ENCODE results near the gene MAMLD1.

Gene MAMLD1

DNA sequence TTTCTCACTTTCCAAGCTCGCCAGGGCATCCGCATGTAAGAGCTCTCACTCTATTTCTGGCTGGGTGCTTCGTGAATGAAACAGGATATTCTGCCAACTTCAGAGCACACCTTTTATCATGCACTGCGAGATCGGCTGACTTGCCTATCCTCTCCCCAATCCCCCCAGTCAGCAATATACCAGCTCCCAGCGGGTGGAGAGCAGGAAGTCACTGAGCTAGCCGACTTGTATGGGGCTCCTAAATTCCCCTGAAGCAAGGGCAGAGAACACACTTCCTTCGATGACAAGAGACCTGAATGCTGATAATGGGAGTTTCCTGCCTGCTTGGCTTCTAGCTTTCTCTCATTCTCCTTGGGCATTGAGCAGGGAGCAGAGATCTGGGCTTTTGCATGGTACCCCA lies 33.8 kb upstream of the MAMLD1 start:
- ATAC-seq, result no peak
- TF ChIP-seq ARNTL (CRISPR knock-in tag; IDR thresholded peaks at IDR 0.05; ENCODE audit: borderline replicate concordance, low read depth) (no peak), ZFP30 (CRISPR knock-in tag; IDR thresholded peaks at IDR 0.05) (no peak), TSHZ2 (CRISPR knock-in tag; IDR thresholded peaks at IDR 0.05) (no peak), CSDC2 (CRISPR knock-in tag; IDR thresholded peaks at IDR 0.05) (no peak), ZC3H10 (CRISPR knock-in tag; IDR thresholded peaks at IDR 0.05) (no peak), PPARA (CRISPR knock-in tag; IDR thresholded peaks at IDR 0.05; ENCODE audit: borderline replicate concordance) (no peak), SNAI2 (CRISPR knock-in tag; IDR thresholded peaks at IDR 0.05) (no peak), ZNF8 (CRISPR knock-in tag; IDR thresholded peaks at IDR 0.05) (no peak), GLIS3 (CRISPR knock-in tag; IDR thresholded peaks at IDR 0.05) (no peak), CSRNP3 (CRISPR knock-in tag; IDR thresholded peaks at IDR 0.05) (no peak), PATZ1 (CRISPR knock-in tag; IDR thresholded peaks at IDR 0.05; ENCODE audit: borderline replicate concordance) (no peak), RARB (CRISPR knock-in tag; IDR thresholded peaks at IDR 0.05) (no peak), BACH2 (CRISPR knock-in tag; IDR thresholded peaks at IDR 0.05; ENCODE audit: borderline replicate concordance) (no peak)
- TF ChIP-seq, protein P1, sequence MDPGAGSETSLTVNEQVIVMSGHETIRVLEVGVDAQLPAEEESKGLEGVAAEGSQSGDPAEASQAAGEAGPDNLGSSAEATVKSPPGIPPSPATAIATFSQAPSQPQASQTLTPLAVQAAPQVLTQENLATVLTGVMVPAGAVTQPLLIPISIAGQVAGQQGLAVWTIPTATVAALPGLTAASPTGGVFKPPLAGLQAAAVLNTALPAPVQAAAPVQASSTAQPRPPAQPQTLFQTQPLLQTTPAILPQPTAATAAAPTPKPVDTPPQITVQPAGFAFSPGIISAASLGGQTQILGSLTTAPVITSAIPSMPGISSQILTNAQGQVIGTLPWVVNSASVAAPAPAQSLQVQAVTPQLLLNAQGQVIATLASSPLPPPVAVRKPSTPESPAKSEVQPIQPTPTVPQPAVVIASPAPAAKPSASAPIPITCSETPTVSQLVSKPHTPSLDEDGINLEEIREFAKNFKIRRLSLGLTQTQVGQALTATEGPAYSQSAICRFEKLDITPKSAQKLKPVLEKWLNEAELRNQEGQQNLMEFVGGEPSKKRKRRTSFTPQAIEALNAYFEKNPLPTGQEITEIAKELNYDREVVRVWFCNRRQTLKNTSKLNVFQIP (CRISPR knock-in tag; IDR thresholded peaks at IDR 0.05; ENCODE audit: borderline replicate concordance, low read depth), result no peak

- TF ChIP-seq BACH2 (CRISPR knock-in tag; IDR thresholded peaks at IDR 0.05; ENCODE audit: borderline replicate concordance), result no peak
- no peak for TF ChIP-seq ESRRG (CRISPR knock-in tag; IDR thresholded peaks at IDR 0.05)
- TF ChIP-seq SNAI2 (CRISPR knock-in tag; IDR thresholded peaks at IDR 0.05), result no peak
- no peak for TF ChIP-seq ZNF565 (CRISPR knock-in tag; conservative IDR thresholded peaks at IDR 0.05; ENCODE audit: low read depth)
- no peak for TF ChIP-seq CSDC2 (CRISPR knock-in tag; IDR thresholded peaks at IDR 0.05)
- TF ChIP-seq CSRNP3 (CRISPR knock-in tag; IDR thresholded peaks at IDR 0.05), result no peak
- no peak for TF ChIP-seq TCF4 (CRISPR knock-in tag; IDR thresholded peaks at IDR 0.05; ENCODE audit: borderline replicate concordance)
- TF ChIP-seq TSHZ2 (CRISPR knock-in tag; IDR thresholded peaks at IDR 0.05), result no peak
- TF ChIP-seq PATZ1 (CRISPR knock-in tag; IDR thresholded peaks at IDR 0.05; ENCODE audit: borderline replicate concordance), result no peak
- no peak for TF ChIP-seq OSR1 (CRISPR knock-in tag; IDR thresholded peaks at IDR 0.05)
- no peak for TF ChIP-seq ZFP30 (CRISPR knock-in tag; IDR thresholded peaks at IDR 0.05)
- TF ChIP-seq ISL1 (CRISPR knock-in tag; IDR thresholded peaks at IDR 0.05), result no peak
- TF ChIP-seq PPARA (CRISPR knock-in tag; IDR thresholded peaks at IDR 0.05; ENCODE audit: borderline replicate concordance), result no peak
- TF ChIP-seq, protein P1 (CRISPR knock-in tag; IDR thresholded peaks at IDR 0.05; ENCODE audit: borderline replicate concordance, low read depth), result no peak
- no peak for TF ChIP-seq ZNF70 (CRISPR knock-in tag; IDR thresholded peaks at IDR 0.05)
- TF ChIP-seq ARNTL (CRISPR knock-in tag; IDR thresholded peaks at IDR 0.05; ENCODE audit: borderline replicate concordance, low read depth), result no peak
- no peak for ATAC-seq
These were observed 33.2 kb upstream of the MAMLD1 start for GRCh38 chrX:150329868-150330267.
